Endodermal cell (in vitro differentiated cells): ENCODE results near the gene KCNJ11. TPM values are rescaled to one million over a fixed set of nuclear protein-coding genes. Genes with fewer than 3 reads are reported as not detected.
A peak's percentile ranks its signal among the peaks of the same experiment; 100 is the strongest.

Experiments
- DNase-seq: peaks from one replicate; pipeline ENCODE4 v3.0.0-alpha.2; 2017
- H3K27ac ChIP-seq: 2 replicates; pipeline ENCODE4 v1.5.1; 2013; ENCODE audit warnings: mild to moderate bottlenecking, low read depth, low read length, moderate library complexity
- H3K27me3 ChIP-seq: 2 replicates; pipeline ENCODE4 v1.6.1; 2013; ENCODE audit warnings: mild to moderate bottlenecking, low read length, moderate library complexity; ENCODE audit not compliant: insufficient read depth, control insufficient read depth, poor library complexity, severe bottlenecking
- H3K36me3 ChIP-seq: 2 replicates; pipeline ENCODE4 v1.7.0; 2013; ENCODE audit warnings: mild to moderate bottlenecking, low read length, moderate library complexity; ENCODE audit not compliant: control insufficient read depth, insufficient read depth
- H3K4me1 ChIP-seq: one replicate; pipeline ENCODE4 v1.7.0; 2013; ENCODE audit warnings: low read length; ENCODE audit not compliant: control insufficient read depth, insufficient read depth
- H3K4me3 ChIP-seq: 2 replicates; pipeline ENCODE4 v1.5.1; 2013; ENCODE audit warnings: mild to moderate bottlenecking, low read length, moderate library complexity
- H3K9ac ChIP-seq: 2 replicates; pipeline ENCODE4 v1.6.1; 2013; ENCODE audit warnings: mild to moderate bottlenecking, low read length, moderate library complexity; ENCODE audit not compliant: poor library complexity, severe bottlenecking; ENCODE audit errors: extremely low read depth
- H3K9me3 ChIP-seq: 2 replicates; pipeline ENCODE4 v1.6.1; 2013; ENCODE audit warnings: mild to moderate bottlenecking, low read length, moderate library complexity; ENCODE audit not compliant: control insufficient read depth
- H3K27ac Mint-ChIP-seq: 2 replicates; pipeline ENCODE4 v1.8.0; 2020; ENCODE audit warnings: mixed read lengths
- H3K27me3 Mint-ChIP-seq: 2 replicates; pipeline ENCODE4 v1.8.0; 2021; ENCODE audit warnings: mild to moderate bottlenecking, mixed read lengths; ENCODE audit not compliant: insufficient read depth
- H3K36me3 Mint-ChIP-seq: 2 replicates; pipeline ENCODE4 v1.8.0; 2020; ENCODE audit warnings: low read depth, mixed read lengths
- H3K4me1 Mint-ChIP-seq: 2 replicates; pipeline ENCODE4 v1.8.0; 2020; ENCODE audit warnings: mixed read lengths
- H3K4me3 Mint-ChIP-seq: 2 replicates; pipeline ENCODE4 v1.8.0; 2020; ENCODE audit warnings: mild to moderate bottlenecking, moderate library complexity, mixed read lengths
- H3K9me3 Mint-ChIP-seq: 2 replicates; pipeline ENCODE4 v1.8.0; 2020; ENCODE audit warnings: mild to moderate bottlenecking, mixed read lengths
- CTCF ChIP-seq: fragments of 200-600 bp; sonication (generic); conservative IDR thresholded peaks from 2 replicates; pipeline ENCODE4 v1.5.0; 2021; ENCODE audit warnings: antibody characterized with exemption, mild to moderate bottlenecking
- WGBS, 2 experiments: methylation state at CpG; one replicate each; pipeline versions ENCODE4 v1.1.5 to v1.1.7; 2013; ENCODE audit warnings: missing lambda C conversion rate in 2 of 2, mixed read lengths in 1 of 2; ENCODE audit not compliant: insufficient coverage in 1 of 2, insufficient read length in 1 of 2; 5-methylcytosine and 5-hydroxymethylcytosine counted together
- total RNA-seq, 2 donors: library from RNA; stranded (reverse); fragmentation: NEBNext Ultra II Directional in 1 of 2; extraction: Animal tissue kit (Norgen Biotek cat#: 25700) in 1 of 2; gene quantifications; 2 replicates in 1 of 2; 3 replicates in 1 of 2; pipeline ENCODE4 v1.2.1, GENCODE V29; 2021

Gene KCNJ11
- total RNA-seq, 2 donors from 2014 or later, result 2.2 to 5.3 TPM

GRCh38 chr11:17375547-17375946 lies 12.9 kb downstream of the KCNJ11 start:
- no peaks in the 10 kb centered on the region for H3K27me3 ChIP-seq
- no peak overlapping the region for H3K27ac ChIP-seq
- Mint-ChIP-seq H3K4me1 (no peaks in the 10 kb centered on the region), H3K27ac (no peak overlapping the region), H3K9me3 (peaks cover 60% of the 10 kb centered on the region), H3K36me3 (no peaks in the 10 kb centered on the region), H3K27me3 (peaks cover 3% of the 10 kb centered on the region), H3K4me3 (no peak overlapping the region)
- H3K4me1 ChIP-seq, result no peaks in the 10 kb centered on the region
- H3K9ac ChIP-seq, result no peak overlapping the region
- TF ChIP-seq CTCF, result no peak
- DNase-seq, result no peak
- WGBS, 2 experiments, result 91 to 96% methylated on average over 5 of the region's 5 CpGs
- no peak overlapping the region for H3K4me3 ChIP-seq
- peaks cover 40% of the 10 kb centered on the region for H3K9me3 ChIP-seq
- no peaks in the 10 kb centered on the region for H3K36me3 ChIP-seq

- peaks cover 65% of the 10 kb centered on the region for H3K9me3 ChIP-seq
- no peaks in the 10 kb centered on the region for H3K4me1 Mint-ChIP-seq
- H3K9me3 Mint-ChIP-seq, result peaks cover 71% of the 10 kb centered on the region
- H3K4me3 ChIP-seq, result peak overlapping the region; percentile 57
- peaks cover 3% of the 10 kb centered on the region for H3K27me3 Mint-ChIP-seq
- H3K36me3 Mint-ChIP-seq, result no peaks in the 10 kb centered on the region
- H3K4me3 Mint-ChIP-seq, result no peak overlapping the region
- H3K27me3 ChIP-seq, result no peaks in the 10 kb centered on the region
- H3K36me3 ChIP-seq, result no peaks in the 10 kb centered on the region
- H3K27ac Mint-ChIP-seq, result no peak overlapping the region
- DNase-seq, result no peak
- WGBS, 2 experiments, result 55 to 83% methylated on average over 1 to 2 of the region's 3 CpGs
- no peaks in the 10 kb centered on the region for H3K4me1 ChIP-seq
- no peak for TF ChIP-seq CTCF
- no peak overlapping the region for H3K9ac ChIP-seq
- no peak overlapping the region for H3K27ac ChIP-seq
Measured at GRCh38 chr11:17371614-17372013, 16.8 kb downstream of the KCNJ11 start.

GRCh38 chr11:17369684-17370243 lies 18.7 kb downstream of the KCNJ11 start:
- WGBS, 2 experiments, result 95% methylated on average over 2 of the region's 2 CpGs
- Histone ChIP-seq H3K27ac (no peak overlapping the region), H3K36me3 (no peaks in the 10 kb centered on the region), H3K9me3 (peaks cover 65% of the 10 kb centered on the region), H3K4me1 (no peaks in the 10 kb centered on the region), H3K9ac (no peak overlapping the region), H3K27me3 (no peaks in the 10 kb centered on the region), H3K4me3 (no peak overlapping the region)
- Mint-ChIP-seq H3K9me3 (peaks cover 67% of the 10 kb centered on the region), H3K36me3 (no peaks in the 10 kb centered on the region), H3K27ac (no peak overlapping the region), H3K4me1 (no peaks in the 10 kb centered on the region), H3K4me3 (no peak overlapping the region), H3K27me3 (peaks cover 3% of the 10 kb centered on the region)
- no peak for DNase-seq
- TF ChIP-seq CTCF, result no peak
